ENCODE data around the gene MAPK10. TPM values are rescaled to one million over a fixed set of nuclear protein-coding genes. Genes with fewer than 3 reads are reported as not detected.

MAPK10 gene
- total and polyA plus RNA-seq, 2 of the 8 experiments (the other 6 are each of a cell fraction or from before 2014, with no cell fraction given) = 2.5 to 3.1 TPM

GRCh38 chr4:86096373-86096772 lies 263.5 kb downstream of the MAPK10 start:
- H3K56ac ChIP-seq (replicated peaks; ENCODE audit: insufficient read length, low read depth, low read length) = no peak overlapping the region
- no peak overlapping the region for H3K4me3 ChIP-seq (ENCODE audit: extremely low read depth in 1 of 4, insufficient read depth in 2 of 4, low read depth in 3 of 4, low read length in 4 of 4)
- POLR2A ChIA-PET (ENCODE audit: partially characterized antibody) = no interaction called here
- no peak overlapping the region for H2BK120ac ChIP-seq (replicated peaks; ENCODE audit: low read depth, low read length)
- H3K14ac ChIP-seq (ENCODE audit: insufficient read length) = no peak overlapping the region
- TF ChIP-seq YY1 (IDR thresholded peaks at IDR 0.05; ENCODE audit: low read depth, low read length) = no peak
- no peak for TF ChIP-seq RXRA (IDR thresholded peaks at IDR 0.05; ENCODE audit: insufficient read depth, low read depth, low read length)
- TF ChIP-seq BCL11A (IDR thresholded peaks at IDR 0.05; ENCODE audit: low read depth in 2 of 2, low read length in 2 of 2) = no peak
- no peak for TF ChIP-seq SUZ12 (IDR thresholded peaks at IDR 0.05; ENCODE audit: low read length)
- no peak for TF ChIP-seq SP2 (IDR thresholded peaks at IDR 0.05; ENCODE audit: low read length)
- no peak for TF ChIP-seq CHD1 (IDR thresholded peaks at IDR 0.05; ENCODE audit: low read depth, low read length)
- no peak for TF ChIP-seq TBP (IDR thresholded peaks at IDR 0.05; ENCODE audit: low read depth, low read length)
- TF ChIP-seq RFX5 (IDR thresholded peaks at IDR 0.05; ENCODE audit: borderline replicate concordance, low read depth, low read length) = no peak
- TF ChIP-seq TAF1 (IDR thresholded peaks at IDR 0.05; ENCODE audit: low read depth, low read length) = no peak
- no peak for TF ChIP-seq KDM1A (IDR thresholded peaks at IDR 0.05; ENCODE audit: borderline replicate concordance, low read length)
- TF ChIP-seq RAD21 (IDR thresholded peaks at IDR 0.05 in 1 of 2, conservative IDR thresholded peaks at IDR 0.05 in 1 of 2; ENCODE audit: low read depth in 2 of 2, low read length in 2 of 2) = no peak
- TF ChIP-seq NRF1 (IDR thresholded peaks at IDR 0.05; ENCODE audit: low read depth, low read length) = no peak
- no peak for TF ChIP-seq POLR2A (IDR thresholded peaks at IDR 0.05; ENCODE audit: control extremely low read depth in 1 of 2, low read depth in 2 of 2, low read length in 2 of 2)
- TF ChIP-seq ZNF274 (IDR thresholded peaks at IDR 0.05; ENCODE audit: borderline replicate concordance, extremely low read depth, low read length) = no peak
- H3K36me3 ChIP-seq (ENCODE audit: control insufficient read depth in 2 of 4, insufficient read depth in 4 of 4, low read length in 3 of 4) = no peaks in the 10 kb centered on the region
- FAIRE-seq (no peak), DNase-seq (ENCODE audit: low read depth in 1 of 2, low spot score in 2 of 2) (no peak)
- H3K79me2 ChIP-seq (ENCODE audit: control insufficient read depth in 1 of 2, insufficient read depth in 2 of 2, low read length in 2 of 2) = no peaks in the 10 kb centered on the region
- H2BK5ac ChIP-seq (ENCODE audit: low read depth, low read length) = no peak overlapping the region
- H3K4me1 ChIP-seq (replicated peaks in 1 of 4; ENCODE audit: control insufficient read depth in 3 of 4, insufficient read depth in 4 of 4, low read length in 3 of 4) = peaks cover 0 to 2% (median 0%) of the 10 kb centered on the region in 4 experiments; a peak in 2 of 7 replicates
- H4K5ac ChIP-seq (ENCODE audit: insufficient read length, low read depth, low read length) = no peak overlapping the region
- no peak overlapping the region for H3K23ac ChIP-seq (ENCODE audit: insufficient read length)
- H3K4ac ChIP-seq (replicated peaks; ENCODE audit: insufficient read length, low read depth, low read length) = no peak overlapping the region
- no peak overlapping the region for H2AK5ac ChIP-seq (ENCODE audit: low read depth, low read length)
- H3K4me2 ChIP-seq (ENCODE audit: insufficient read depth in 1 of 2, low read depth in 2 of 2, low read length in 2 of 2) = no peak overlapping the region
- no peaks in the 10 kb centered on the region for H3K79me1 ChIP-seq (ENCODE audit: low read depth, low read length)
- H4K91ac ChIP-seq (replicated peaks; ENCODE audit: insufficient read length, low read length) = no peak overlapping the region
- H3K27me3 ChIP-seq (replicated peaks in 1 of 4; ENCODE audit: control insufficient read depth in 3 of 4, extremely low read depth in 1 of 4, insufficient read depth in 3 of 4, low read length in 3 of 4) = peaks cover 0 to 1% (median 0%) of the 10 kb centered on the region in 4 experiments; a peak in 1 of 7 replicates
- H2AFZ ChIP-seq (ENCODE audit: low read length) = no peak overlapping the region
- CTCF ChIA-PET (ENCODE audit: partially characterized antibody) = no interaction called here
- H3K9ac ChIP-seq (replicated peaks in 1 of 4; ENCODE audit: extremely low read depth in 1 of 4, low read depth in 3 of 4, low read length in 3 of 4) = no peak overlapping the region
- WGBS, 2 experiments (ENCODE audit: extremely low coverage in 1 of 2, insufficient coverage in 1 of 2, insufficient read length in 1 of 2, insufficient replicate concordance in 2 of 2, low coverage in 1 of 2, low lambda C conversion rate in 2 of 2, missing lambda C conversion rate in 1 of 2) = 87% methylated on average over 2 of the region's 2 CpGs; no CpG with 5 or more reads in 1 of the 2 experiments
- H4K20me1 ChIP-seq (replicated peaks in 1 of 2; ENCODE audit: control insufficient read depth in 1 of 2, insufficient read depth in 2 of 2, low read length in 2 of 2) = no peaks in the 10 kb centered on the region
- H2BK12ac ChIP-seq (ENCODE audit: low read depth, low read length) = no peak overlapping the region
- H3K27ac ChIP-seq (ENCODE audit: low read depth, low read length) = no peak overlapping the region
- H2BK15ac ChIP-seq (ENCODE audit: low read length) = no peak overlapping the region
- no peaks in the 10 kb centered on the region for H3K9me3 ChIP-seq (ENCODE audit: insufficient read depth in 2 of 2, low read depth in 1 of 2, low read length in 1 of 2)
- no peak overlapping the region for H3K18ac ChIP-seq (ENCODE audit: extremely low read depth, low read length)
- H3K23me2 ChIP-seq (ENCODE audit: low read depth, low read length) = no peaks in the 10 kb centered on the region
- H2BK20ac ChIP-seq (ENCODE audit: low read length) = no peak overlapping the region
- no peak overlapping the region for H4K8ac ChIP-seq (ENCODE audit: extremely low read depth, insufficient read depth, low read length)
